ENCODE measurements around the gene SETBP1.

SETBP1 gene

GRCh38 chr18:44998360-44998759 is 317.7 kb downstream of the SETBP1 start:
- no peak for DNase-seq

DNA sequence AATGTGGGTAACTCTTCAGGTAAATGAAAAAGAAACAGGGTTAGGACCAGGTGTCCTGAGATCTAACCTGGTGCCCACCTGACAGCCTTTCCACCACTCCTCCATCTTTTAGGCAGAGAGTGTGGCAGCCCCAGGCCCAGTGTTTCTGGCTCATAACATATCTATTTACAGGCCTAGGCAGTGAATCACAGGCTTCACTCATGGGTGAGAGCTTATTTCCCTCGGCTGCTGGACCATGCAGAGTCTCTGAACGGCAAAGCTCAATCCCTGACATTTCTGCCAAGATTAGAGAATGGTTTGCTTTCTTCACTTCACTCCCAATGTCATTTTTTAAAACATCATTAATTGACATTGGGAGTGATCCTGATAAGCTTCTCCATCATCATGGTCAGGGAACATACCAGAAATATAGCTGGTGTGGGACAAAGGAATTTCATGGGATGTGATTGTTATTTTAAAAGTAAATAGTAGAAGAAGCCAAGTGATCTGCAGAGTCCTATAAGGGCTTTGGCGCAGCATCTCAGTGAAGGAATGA is 323.9 kb downstream of the SETBP1 start:
- DNase-seq = no peak

GRCh38 chr18:45006934-45007333 is 326.2 kb downstream of the SETBP1 start:
- DNase-seq = no peak

- no peak for DNase-seq
These were observed 326.8 kb downstream of the SETBP1 start for GRCh38 chr18:45007531-45007930.

DNA sequence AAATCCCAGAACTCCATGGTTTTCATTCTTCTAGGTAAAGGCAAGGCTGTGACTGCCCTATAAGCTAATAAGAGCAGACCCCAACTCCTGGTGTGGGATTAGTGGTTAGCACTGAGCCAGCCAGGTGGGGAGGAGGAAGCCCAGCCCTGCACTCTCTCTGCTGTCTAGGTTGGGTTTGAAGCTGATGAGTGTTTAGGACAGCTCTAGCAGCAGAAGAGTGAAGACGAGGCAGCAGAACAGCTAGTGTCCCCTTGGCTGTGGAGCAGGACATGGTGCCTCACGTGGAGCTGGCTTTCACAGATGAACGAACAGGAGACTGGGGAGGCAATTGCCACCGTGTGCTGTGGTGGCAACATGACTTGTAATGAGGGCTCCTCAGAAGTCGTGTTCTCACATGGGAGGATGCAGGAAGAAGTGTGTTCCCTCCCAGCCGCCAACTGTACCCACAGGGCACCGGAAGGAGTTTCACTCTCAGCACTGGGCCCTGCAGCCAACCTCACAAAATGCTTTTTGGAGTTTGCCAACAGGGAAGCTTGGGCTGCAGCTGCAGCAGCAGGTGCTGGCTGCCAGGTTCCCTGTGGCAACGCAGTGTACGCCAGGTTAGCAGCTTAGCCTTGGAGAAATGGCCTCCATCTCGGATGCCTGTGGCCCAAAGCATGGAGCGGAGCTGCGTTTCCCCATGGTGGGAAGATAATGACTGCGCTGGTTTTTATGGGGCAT is 328.2 kb downstream of the SETBP1 start:
- DNase-seq = peak; percentile 2

GRCh38 chr18:45009756-45010155 is 329.1 kb downstream of the SETBP1 start:
- DNase-seq = no peak

GRCh38 chr18:45012286-45012685 is 331.6 kb downstream of the SETBP1 start:
- DNase-seq = no peak

- no peak for DNase-seq
These were observed 333.4 kb downstream of the SETBP1 start for GRCh38 chr18:45014047-45014501.

DNA sequence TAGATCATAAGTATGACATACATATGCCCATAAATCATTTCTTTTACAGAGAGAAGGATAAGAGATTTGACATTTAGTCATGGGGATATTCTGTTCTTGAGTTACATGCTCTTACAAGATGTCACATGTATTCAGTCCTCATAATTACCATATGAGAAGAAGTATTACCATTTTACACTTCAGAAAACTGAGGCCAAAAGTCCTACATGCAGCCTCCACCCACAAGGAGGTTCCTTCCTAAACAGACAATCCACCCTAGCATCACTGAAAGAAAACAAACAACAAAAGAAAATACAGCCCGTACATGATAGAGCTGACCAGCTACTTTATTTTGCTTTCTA is 335.1 kb downstream of the SETBP1 start:
- DNase-seq = no peak

DNA sequence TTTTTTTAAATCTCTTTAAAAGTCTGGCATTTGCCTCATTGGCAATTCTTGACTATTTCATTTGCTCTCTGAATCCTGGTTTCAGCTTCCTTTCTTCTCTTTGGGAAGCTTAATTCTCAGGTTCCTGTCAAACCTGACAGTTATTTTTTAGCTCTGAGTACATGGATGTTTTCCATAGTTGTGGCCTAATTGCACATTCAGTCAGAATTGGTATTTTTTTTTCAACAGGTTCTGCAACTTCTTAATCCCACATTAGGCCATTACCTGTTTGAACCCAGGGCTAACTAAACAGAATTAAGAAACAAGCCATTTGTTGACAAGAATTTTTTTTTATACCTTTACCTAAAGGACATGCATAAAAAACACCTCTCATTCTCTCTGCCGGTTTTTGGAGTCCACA is 338.8 kb downstream of the SETBP1 start:
- DNase-seq = no peak

- no peak for DNase-seq
These were observed 342.8 kb downstream of the SETBP1 start for GRCh38 chr18:45023519-45023918.

DNA sequence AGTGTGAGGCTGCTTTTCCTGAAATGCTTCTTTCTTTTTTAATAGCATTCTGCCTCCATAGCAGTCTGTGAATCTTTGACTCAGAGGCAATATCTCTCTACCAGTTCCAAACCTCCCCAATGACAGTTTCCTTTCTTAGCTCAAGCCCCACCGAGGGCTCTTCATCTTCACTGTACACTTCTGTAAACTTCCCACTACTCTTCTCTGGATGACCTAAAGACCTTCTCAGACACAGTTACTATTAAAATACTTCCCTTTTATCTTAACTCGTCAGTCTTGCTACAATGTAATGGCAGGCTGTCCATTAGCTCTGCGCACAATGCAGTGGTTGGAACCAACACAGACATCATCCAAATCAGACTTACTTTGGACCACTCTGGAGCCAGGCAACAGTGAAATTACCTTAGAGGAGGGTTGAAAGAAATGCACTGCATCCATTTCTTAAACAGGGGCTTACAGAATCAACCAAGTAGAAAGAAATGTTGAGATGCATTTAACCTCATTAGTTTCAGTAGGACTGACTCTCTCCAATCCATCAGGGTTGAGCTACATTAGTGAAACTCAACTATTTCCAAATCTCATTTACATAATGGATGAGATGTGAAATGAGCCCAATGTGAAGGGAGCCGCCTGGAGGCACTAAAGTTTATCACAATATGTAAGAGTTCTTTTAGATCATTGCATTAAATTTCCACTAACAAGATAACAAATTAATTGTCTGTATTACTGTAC is 343.8 kb downstream of the SETBP1 start:
- DNase-seq = no peak

DNA sequence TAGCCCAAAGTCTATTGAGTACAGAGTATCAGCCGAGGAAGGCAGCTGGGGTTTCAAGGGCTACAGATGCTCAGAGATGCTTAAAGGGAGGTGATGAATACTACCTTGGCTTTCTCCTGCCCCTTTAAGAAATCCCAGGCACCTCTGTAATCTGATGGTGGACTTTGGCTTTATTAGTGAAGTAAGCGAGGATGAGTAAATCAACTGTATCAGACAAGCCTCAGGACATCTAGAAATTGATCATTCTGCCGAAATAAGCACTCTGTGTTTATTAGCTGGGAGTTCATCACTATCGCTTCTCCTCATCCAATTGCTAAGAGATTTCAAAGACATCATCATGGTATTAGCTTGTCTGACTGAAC is 344.4 kb downstream of the SETBP1 start:
- DNase-seq = no peak

GRCh38 chr18:45026162-45026561 is 345.5 kb downstream of the SETBP1 start:
- DNase-seq = no peak

GRCh38 chr18:45034179-45034578 is 353.5 kb downstream of the SETBP1 start:
- no peak for DNase-seq

GRCh38 chr18:45037618-45038017 is 356.9 kb downstream of the SETBP1 start:
- DNase-seq = no peak

DNA sequence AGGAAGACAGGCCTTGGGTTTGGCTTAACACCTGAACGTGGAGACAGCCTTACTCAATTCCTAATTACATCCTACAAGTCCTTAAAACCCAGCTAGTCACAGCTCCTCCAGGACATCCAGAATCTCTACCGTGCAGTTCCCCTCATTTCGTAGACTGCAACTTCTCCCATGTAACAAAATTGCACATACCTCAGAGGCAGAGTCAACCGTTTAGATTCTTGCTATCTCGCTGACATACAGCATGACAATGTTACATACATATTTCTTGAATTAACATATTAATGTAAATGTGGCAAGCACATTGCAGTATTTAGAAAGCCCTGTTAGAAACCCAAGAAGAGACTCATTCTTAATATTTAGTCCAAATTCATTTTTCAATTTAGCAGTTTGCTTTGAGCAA is 358.7 kb downstream of the SETBP1 start:
- DNase-seq = no peak

GRCh38 chr18:45040879-45041278 is 360.2 kb downstream of the SETBP1 start:
- DNase-seq = no peak

DNA sequence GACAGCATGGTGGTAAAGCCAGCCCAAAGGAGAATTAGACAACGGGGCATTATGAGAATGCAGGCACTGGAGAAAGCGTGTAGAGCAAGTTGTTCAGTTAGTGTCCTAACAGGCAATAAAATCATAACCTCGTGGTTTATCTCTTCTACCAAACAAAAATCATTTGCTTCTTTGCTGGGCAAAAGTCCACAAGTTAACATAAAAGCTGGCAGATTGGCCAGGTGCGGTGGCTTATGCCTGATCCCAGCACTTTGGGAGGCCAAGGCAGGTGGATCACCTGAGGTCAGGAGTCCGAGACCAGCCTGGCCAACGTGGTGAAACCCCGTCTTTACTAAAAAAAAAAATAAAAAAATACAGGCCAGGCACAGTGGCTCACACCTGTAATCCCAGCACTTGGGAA is 364.1 kb downstream of the SETBP1 start:
- DNase-seq = no peak

- DNase-seq = no peak
These were observed 365.5 kb downstream of the SETBP1 start for GRCh38 chr18:45046228-45046627.

- no peak for DNase-seq
These were observed 366.3 kb downstream of the SETBP1 start for GRCh38 chr18:45046961-45047360.

GRCh38 chr18:45049578-45050319 is 369.1 kb downstream of the SETBP1 start:
- no peak for DNase-seq

- DNase-seq = no peak
These were observed 370.3 kb downstream of the SETBP1 start for GRCh38 chr18:45050712-45051601.
